Cerebellar cortex (tissue), 1 donor: ENCODE data around the gene PRMT7.
A peak's percentile ranks its signal among the peaks of the same experiment; 100 is the strongest.

Experiments used
- DNase-seq: peaks from one replicate; pipeline ENCODE4 v3.0.0-alpha.2; 2015; ENCODE audit warnings: low spot score

Gene PRMT7

GRCh38 chr16:68306633-68307032, 4.2 kb upstream of the PRMT7 start:
- no peak for DNase-seq

DNA sequence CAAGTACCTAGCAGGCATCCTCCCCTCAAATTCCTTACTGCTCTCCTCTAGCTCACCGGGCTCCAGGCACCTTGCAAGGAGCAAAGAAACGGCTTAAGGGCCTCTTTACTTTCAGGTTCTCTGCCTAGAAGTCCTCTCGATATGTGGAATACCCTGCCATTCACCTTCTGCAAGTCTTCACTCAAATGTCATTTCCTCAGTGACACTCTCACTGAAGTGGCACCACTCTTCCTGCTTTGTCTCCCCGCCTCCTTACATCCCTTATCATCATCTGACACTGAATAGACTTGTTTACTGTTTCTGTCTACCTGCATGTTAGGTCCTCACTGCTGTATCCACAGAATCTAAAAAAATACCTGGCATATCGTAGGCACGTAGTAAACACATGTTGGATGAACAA, 1.0 kb upstream of the PRMT7 start:
- DNase-seq, result no peak

GRCh38 chr16:68310437-68310773, 414 bp upstream of the PRMT7 start:
- no peak for DNase-seq

DNA sequence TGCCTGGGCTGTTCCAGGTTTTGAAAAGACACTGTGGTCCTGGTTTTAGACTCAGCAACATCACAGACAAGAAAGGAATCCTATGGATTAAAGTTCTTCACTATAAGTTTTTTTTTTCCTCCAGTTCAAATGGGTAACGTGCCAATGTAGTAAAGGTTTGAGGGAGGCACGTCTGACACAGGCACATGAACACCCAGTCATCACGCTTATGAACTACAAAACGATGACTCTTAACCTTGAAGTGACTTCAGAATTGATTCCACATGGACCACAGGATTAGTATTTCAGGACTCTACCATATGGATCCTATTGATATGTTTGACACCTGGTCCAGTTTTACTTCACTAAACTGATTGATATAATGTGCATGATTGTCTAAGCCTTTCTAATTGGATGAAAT, 2.3 kb downstream of the PRMT7 start:
- DNase-seq, result no peak

DNA sequence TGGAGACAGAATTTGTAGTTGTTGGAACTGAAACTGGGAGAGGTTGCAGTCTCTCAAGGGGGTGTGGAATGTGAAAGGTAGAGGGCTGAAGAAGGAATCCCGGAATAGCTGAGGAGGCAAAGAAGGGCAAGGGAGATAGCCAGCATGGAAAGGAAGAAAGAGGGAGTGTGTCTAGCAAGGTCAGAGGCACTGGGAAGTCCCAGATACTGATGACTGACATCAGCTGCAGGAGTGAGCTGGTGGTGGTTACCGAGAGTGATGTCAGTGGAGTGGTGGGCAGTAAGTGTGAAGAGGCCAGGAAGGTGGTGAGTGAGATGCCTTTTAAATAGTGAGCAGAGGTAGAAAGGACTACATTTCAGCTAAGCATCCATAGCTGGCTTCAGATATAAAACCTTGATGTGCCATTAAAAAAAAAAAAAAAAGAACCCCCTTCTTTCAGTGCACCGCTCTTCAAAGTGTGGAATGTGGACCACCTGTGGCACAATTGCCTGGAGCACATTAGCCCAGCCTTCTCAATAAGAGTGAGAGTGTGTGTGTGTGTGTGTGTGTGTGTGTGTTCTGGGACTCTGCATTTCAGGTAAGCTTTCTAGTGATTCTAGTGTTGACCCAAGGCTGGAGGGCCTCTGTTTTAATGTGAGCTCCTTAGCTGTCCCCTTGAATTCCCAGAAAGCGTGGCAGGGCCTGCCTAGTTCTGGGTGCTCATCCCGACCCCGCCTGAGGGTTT, 8.5 kb downstream of the PRMT7 start:
- DNase-seq, result no peak

DNA sequence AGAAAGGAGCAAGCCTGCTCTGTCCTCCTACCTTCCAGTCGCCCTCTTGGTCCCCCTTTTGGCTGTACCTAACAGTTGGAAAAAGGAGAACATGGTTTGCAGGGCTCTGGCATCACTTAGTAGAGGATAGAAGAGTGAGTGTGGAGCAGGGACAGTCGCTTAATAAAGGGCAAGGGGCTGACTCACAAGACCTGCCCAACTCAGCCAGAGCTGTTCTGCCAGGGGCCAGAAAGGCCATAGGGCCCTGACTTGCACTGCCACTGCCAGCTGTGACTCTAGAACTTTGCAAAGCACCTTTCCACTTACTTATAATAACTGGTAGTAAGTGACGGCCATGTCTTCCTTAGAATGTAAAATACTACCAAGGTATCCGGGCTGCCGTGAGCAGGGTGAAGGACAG, 13.5 kb downstream of the PRMT7 start:
- no peak for DNase-seq

GRCh38 chr16:68324780-68325357, 14.1 kb downstream of the PRMT7 start:
- no peak for DNase-seq

- DNase-seq, result peak; percentile 97
Observed at GRCh38 chr16:68328151-68328859, 17.5 kb downstream of the PRMT7 start.

- DNase-seq, result no peak
Observed at GRCh38 chr16:68328860-68329390, 18.1 kb downstream of the PRMT7 start.

- no peak for DNase-seq
Observed at GRCh38 chr16:68331879-68332410, 21.1 kb downstream of the PRMT7 start.

DNA sequence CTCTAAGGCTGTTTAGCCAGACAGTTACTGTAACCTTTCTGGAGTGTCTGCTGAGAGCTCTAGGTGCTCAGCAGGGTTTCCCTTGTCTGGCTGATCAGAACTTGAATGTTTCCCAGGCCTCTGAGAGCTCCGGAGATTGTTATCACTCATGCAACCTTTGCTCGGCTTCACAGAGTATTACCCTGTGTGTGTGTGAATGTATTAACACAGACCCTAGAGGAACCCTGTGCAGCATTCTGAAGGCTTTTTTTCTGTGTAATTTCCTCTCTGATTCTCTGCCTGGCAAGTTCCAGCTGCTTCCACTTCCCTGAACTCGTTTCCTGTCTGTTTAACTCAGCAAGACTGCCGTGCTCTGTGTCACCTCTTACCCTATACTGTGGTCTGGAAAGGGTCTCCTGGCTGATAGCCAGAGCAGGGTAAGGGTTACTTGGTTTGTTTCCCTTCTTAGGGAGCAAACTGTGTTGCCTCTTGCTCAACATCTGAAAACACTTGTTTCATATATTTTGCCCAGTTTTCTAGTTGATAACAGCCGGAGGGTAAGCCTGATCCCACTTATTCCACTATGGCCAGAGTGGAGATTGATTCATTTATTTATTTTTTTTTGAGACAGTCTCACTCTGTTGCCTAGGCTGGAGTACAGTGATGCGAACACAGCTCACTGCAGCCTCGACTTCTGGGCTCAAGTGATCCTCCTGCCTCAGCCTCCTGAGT, 21.7 kb downstream of the PRMT7 start:
- DNase-seq, result no peak

DNA sequence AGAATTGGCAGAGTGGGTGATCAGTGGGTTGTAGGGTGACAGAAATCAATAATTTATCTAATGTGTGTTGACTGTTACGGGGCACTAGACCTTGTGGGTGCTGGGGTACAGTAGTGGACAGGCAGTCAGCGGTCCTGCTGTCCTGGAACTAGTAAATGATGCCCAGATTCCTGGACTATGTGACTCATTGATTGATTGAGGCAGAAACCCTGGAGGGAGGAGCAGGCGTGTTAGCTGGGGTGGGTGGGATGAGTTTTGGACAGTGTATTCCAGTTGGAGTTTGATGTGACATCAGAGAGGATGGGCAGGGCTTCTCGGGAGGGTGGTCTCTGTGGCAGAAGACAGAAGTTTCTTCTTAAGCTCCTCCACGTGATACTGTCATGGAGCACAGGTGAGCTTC, 24.4 kb downstream of the PRMT7 start:
- DNase-seq, result no peak

GRCh38 chr16:68338326-68339119, 27.7 kb downstream of the PRMT7 start:
- no peak for DNase-seq

- DNase-seq, result no peak
Observed at GRCh38 chr16:68339214-68339613, 28.4 kb downstream of the PRMT7 start.

GRCh38 chr16:68342620-68343019, 31.8 kb downstream of the PRMT7 start:
- no peak for DNase-seq

GRCh38 chr16:68343137-68343536, 32.3 kb downstream of the PRMT7 start:
- no peak for DNase-seq

- no peak for DNase-seq
Observed at GRCh38 chr16:68344252-68344651, 33.4 kb downstream of the PRMT7 start.

GRCh38 chr16:68345351-68345810, 34.6 kb downstream of the PRMT7 start:
- DNase-seq, result no peak

- no peak for DNase-seq
Observed at GRCh38 chr16:68345958-68346635, 35.3 kb downstream of the PRMT7 start.

- DNase-seq, result no peak
Observed at GRCh38 chr16:68346892-68347480, 36.2 kb downstream of the PRMT7 start.
